GM04503 (cell line): ENCODE results near the gene TCERG1L.

ENCODE experiments used
- DNase-seq: peaks from one replicate; pipeline ENCODE4 v3.0.0-alpha.2; 2012; ENCODE audit warnings: low read depth

Gene TCERG1L

DNA sequence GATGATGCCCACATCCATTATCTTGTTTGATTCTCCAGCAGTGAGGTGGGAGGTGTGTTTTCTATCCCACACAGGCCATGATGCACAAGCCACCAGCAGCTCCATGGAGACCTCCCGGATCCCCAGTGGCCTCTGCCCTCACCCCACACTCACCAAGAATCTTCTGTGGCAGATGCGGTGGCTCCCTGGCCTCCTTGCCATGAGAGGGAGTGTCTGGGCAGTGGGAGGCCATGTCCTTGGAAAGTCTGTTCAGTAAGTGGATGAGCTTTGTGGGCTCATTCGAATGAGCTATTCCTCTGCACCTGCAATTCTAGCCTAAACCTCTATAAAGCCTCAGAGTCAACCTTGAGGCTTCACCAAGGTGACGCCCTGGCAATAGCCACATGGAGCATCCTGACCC lies 243.8 kb downstream of the TCERG1L start:
- DNase-seq = no peak

DNA sequence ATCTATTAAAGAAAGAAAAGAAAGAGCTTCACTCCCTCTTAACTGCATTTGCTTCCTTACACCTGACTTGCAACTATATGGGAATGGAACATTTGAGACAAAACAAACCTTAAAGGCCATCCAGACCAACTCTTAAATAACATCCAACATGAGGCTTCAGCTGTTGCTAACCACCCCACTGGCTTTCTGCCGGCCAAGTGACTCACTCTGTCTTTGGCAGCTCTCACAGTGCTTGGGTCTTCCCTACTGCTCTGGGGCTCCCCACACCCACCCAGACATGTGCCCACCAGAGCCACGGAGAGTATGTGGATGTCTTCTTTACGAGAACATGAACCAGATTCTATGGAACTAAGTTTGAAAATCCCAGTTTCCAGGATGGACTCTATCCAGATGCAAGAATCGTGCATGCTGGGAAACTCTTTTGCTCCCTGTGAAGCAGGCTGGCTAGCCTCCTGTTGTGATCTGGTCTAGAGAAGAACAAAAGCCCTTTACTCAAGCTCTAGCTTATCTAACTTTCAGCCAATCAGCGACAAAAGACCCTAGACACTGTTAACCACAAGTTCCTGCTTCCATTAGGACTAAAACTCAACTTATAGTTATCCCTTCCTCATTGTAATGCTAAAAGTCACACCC lies 245.7 kb downstream of the TCERG1L start:
- no peak for DNase-seq

DNA sequence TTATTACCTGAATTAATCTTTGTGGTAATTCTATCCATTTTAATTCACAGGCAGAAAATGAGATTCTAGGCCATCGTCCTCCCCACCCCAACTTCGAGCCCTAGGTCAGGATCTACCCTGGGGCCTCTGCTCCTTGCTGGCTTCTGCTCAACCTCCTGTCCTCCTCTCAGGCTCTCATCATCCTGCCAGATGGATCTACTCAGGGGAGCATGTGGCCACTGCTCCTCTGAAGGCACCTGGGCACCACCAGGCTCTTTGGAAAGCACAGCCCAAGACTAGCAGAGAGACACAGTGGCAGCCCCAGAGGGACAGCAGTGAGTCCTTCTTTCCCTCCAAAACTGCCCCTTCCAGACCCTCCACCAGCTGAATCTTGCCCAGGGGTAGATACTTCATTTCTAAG lies 248.2 kb downstream of the TCERG1L start:
- DNase-seq = no peak

DNA sequence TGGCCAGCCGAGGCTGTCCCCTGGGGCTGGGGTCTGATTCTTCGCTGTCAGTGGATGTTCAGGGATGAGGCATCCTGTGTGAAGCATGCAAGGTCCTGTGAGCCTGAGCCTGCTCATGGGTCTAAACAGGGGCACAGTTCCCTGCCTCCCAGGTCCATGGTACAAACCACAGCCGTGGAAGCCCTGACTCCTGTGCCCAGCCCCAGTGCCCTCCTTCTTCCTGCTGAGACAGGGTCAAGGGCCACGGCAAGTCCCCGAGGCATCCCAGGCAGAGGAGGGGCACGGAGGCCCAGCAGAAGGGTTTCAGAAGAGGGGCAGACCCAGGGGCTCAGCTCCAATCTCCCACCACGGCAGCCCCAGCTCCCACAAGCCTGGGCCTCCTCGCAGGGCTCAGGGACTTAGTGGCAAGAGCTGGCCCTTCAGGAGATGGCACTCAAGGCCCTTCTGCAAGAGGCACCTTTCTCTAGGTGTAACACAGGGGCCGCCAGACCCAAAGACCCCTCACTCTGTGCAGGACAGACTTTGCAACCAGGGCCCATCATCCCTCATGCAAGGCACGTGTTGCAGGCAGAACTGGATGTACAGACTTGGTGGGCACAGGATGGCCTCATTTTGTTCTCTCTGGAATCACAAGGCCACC lies 248.8 kb downstream of the TCERG1L start:
- no peak for DNase-seq

DNA sequence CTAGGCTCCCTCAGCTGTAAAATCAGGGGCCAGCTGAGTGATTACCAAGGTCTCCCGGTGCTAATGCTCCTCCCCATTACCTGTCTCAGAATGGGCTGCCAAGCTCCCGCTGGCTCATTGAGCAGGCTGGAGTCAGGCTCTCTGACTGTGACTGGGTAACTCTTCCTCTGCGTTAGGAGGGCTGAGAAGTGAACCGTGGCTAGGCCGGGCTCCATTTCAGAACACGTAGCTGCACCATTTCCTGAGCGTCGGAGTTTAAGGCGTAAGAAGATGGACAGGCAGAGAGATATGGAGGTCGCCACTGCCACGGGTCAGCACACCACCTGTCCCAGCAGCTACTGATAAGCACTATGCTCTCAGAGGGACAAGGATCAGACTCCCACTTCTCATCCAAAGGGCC lies 250.3 kb downstream of the TCERG1L start:
- DNase-seq = no peak

DNA sequence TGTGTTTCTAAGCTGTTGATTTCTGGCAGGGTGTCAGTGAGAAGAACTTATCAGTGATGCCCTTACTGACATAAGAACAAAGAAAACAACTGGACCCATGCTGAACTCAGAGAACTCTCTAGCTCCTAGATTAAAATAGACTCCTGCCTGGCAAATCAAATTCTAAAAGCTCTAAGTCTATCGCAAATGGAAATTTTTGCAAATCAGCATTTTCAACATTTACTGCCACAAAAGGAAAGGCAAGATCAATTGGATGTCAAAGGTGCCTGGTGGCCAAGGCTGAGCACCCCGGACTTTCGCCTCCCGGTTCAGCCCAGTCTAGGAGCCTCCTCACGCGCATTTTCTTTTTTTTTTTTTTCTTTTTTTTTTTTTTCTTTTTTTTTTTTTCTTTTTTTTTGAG lies 251.6 kb downstream of the TCERG1L start:
- no peak for DNase-seq

DNA sequence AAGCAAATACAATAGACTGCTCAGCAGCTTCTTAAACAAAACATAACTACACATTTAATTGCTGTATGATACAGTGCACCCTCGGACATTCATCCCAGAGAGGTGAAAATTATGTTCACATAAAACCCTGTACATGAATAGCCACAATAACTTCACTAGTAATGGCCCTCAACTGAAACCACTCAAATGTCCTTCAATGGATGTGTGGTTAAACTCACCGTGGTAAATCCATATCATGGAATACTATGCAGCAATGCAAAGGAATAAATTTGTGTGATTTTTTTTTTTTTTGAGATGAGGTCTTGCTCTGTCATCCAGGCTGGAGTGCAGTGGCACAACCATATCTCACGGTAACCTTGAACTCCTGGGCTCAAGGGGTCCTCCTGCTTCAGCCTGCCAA lies 252.7 kb downstream of the TCERG1L start:
- no peak for DNase-seq

DNA sequence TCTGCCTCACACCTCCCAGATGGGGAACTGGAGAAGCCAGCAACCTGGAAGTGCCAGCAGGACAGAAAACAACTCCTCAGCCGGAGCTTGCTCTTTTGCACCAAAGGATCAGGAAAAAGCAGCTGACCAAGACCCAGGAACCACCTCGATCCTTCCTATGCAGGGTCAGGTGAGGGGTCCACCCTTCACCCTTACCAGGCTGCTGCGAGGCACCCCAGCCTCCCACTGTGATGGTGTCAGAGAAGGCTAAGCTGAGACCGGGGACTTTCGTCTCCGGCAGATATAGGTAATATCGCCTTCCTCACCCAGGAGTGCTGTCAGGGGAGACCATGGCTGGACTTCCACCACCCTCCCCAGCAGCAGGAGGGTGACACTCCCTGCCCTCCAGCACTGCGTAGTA lies 254.7 kb downstream of the TCERG1L start:
- DNase-seq = no peak

DNA sequence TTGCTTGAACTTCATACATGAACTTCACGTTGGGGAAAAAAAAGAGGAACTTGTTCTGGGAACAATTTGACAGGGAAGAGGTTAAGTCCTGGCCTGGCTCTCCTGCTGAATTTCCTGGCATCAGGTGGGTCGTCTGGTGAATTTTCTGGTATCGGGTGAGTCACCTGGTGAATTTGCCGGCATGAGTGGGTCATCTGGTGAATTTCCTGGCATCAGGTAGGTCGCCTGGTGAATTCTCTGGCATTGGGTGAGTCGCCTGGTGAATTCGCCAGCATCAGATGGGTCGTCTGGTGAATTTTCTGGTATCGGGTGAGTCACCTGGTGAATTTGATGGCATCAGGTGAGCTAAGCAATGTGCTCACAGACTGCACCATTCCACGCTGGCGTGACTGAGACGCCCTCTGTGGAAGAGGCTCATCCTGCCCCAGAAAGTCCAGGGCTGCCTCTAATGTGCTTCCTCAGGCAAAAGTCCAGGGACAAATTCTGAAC lies 255.4 kb downstream of the TCERG1L start:
- no peak for DNase-seq

DNA sequence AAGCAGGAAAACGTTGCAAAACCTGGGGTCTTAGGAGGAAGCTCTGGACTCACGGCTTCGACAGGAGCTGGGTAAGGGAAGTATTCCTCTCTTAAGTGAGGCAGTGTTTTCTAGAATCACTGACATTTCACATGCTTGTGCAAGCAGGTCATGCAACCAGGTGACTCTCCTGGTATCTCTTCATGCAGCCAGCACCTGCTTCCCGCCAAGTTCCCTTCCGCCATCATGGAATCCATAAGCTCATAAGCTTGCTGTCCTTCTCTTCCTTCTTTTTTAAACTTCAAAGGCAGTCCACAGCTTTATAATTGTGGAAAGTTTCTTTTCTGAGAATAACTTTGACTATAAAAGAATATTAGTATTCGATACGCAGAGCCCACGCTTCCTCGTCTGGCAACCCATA lies 256.1 kb downstream of the TCERG1L start:
- no peak for DNase-seq

DNA sequence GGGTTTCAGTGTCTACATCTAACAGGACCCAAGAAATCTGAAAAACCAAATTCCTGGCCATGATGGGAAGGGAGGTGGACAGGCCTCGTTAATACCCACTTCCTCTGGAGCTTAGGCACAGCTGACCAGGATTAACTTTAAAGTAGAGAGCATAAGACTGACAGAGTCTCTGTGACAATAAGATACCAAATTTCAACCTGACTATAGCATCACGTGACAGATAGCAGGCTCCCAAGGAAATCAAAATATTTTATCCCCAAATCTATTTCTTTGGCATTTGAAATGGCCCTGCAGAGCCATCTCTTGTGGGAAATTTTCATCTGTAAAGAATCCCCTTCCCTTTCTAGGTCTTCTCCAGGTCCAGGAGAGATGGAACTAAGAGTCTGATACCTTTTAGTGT lies 258.3 kb downstream of the TCERG1L start:
- DNase-seq = no peak

DNA sequence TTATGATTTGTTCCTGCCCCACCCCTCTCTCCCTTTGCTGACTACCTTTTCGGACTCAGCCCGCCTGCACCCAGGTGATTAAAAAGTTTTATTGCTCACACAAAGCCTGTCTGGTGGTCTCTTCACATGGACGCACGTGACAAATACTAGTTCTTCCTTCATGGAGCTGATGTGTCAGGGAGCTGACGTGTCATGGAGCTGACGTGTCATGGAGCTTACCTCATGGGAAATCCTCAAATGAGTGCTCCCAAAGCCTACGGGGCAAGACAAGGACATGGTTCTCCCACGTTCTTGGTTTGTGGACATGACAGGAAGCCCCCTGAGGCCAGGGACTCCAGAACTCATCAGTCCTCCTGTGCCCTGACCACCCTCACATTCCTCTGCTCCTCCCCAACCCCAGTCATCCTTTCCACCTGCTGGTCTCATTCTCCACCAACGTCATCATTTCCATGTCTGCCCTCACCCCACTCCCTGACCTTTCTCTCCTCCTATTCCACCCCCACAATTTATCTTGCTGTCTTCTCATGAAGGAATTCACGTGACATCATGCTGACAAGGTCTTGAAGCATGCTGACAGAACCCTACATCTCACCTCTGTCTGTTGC lies 261.3 kb downstream of the TCERG1L start:
- DNase-seq = no peak

DNA sequence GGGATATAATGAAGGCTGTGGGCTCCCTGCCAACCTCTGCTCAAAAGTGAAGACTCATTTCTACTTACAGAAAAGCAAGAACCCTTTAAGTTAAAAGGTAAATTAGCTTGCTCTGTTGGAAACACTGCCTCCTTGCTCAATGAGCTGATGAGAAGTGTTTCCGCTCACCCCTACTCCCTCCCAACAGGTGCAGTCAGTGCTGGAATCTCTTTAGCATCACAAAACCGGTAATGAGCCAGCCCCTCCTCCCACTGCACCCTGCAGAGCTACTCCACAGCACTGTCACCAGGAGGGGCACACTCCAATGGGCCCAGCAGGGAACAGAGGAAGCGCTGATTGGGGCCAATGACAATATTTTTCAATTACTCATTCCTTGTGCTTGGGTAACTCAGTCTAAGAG lies 262.5 kb downstream of the TCERG1L start:
- no peak for DNase-seq

DNA sequence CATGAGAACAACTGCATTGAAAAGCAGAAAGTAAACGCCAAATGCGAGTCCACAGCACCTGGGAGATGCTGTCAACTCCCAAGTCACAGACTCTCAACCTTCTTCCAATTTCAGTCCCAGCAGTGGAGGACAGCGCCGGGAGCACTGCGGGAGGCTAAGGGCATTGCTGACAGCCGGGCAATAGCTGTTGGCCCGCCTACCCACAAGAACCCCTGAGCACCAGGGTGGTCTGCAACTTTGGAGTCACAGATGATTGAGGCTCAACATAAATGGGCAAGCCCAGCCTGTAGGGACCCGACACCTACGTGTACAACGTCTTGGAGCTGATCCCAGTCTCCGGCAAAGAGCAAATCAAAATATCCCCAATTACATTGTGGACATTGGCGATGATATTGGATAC lies 262.9 kb downstream of the TCERG1L start:
- DNase-seq = no peak

DNA sequence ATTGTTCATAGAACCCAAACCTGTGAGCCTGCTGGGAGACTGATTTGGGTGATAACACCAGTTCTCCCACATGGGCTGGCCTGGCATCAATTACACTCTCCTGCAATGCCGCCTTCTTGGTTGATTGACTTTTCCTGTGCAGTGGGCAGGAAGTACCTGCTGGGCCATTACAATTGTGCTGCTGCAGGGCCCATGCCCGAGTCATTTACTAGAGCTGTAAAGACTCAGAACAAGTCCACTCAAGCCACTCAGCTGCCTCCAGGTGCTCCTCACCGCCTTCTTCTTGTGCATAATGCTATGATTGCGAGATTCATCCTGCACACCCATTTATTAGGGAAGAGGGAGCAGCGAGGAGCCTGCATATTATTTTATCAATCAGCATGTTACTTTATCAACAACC lies 264.0 kb downstream of the TCERG1L start:
- DNase-seq = no peak

DNA sequence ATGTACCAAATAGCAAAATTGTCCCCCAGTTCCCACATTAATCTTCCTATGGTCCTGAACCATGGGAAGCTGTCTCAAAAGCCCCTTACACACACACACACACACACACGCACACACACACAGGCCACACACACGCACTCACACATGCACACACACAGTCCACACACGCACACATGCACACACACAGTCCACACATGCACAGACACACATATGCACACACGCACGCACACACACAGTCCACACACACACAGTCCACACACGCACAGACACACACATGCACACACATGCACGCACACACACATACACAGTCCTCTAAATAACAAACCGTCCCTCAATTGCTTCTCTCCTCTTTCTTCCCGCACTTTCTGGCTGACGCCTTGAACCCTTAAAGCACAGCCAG lies 265.3 kb downstream of the TCERG1L start:
- no peak for DNase-seq

DNA sequence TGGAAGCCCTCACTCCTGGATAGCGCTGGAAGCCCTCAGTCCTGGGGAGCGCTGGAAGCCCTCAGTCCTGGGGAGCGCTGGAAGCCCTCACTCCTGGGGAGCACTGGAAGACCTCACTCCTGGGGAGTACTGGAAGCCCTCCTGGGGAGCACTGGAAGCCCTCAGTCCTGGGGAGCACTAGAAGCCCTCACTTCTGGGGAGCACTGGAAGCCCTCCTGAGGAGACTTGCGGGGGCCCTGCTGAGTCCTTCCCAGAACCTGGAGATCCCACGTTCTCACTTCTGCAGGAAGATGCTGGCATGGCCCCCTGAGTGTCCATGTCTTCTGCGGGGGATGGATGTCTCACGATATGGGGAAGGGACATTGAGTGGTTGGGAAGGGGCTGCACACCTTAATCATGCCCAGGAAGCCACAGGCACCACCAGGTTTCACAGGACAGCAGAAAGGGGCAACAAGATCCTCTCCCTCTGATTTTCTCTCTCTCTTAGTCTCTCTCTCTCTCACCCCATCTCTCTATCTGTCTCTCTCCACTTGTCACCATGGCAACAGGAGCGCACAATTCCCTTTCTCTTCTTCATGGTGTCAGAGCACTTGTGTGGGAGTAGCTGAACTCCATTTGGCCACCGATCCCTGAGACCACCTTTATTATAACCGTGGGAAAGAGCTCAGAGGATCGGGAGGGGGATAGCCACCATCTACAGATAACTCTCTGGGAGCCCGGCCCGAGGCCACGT lies 267.0 kb downstream of the TCERG1L start:
- DNase-seq = no peak

DNA sequence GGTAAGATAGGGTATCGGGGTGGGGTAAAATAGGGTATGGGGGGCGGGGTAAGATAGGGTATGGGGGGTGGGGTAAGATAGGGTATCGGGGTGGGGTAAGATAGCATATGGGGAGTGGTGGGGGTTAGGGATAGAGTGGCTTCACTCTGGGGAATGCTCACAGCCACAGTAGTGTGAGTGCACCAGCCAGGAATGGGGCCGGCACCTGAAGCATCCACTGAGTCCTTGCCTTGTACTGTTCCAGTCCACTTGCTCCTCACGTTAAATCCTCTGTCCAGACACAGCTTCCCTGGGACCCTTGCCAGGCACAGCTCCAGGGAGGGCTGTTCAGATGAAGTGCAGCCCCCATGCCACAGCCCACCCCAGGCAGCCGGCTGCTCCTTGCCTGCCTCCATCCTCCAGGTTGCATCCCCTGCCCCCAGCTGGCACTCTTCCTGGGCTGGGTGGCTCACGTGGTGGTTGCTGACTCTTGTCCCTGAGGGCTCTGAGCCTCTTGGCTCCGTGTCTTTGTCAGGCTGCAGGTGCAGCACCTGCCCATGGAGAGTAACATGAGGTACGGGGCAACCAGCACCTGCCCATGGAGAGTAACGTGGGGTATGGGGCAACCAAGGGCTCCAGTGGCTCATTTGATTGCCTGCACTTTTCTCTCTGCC lies 268.4 kb downstream of the TCERG1L start:
- no peak for DNase-seq
